ENCODE results near the gene OVOL1.

DNA sequence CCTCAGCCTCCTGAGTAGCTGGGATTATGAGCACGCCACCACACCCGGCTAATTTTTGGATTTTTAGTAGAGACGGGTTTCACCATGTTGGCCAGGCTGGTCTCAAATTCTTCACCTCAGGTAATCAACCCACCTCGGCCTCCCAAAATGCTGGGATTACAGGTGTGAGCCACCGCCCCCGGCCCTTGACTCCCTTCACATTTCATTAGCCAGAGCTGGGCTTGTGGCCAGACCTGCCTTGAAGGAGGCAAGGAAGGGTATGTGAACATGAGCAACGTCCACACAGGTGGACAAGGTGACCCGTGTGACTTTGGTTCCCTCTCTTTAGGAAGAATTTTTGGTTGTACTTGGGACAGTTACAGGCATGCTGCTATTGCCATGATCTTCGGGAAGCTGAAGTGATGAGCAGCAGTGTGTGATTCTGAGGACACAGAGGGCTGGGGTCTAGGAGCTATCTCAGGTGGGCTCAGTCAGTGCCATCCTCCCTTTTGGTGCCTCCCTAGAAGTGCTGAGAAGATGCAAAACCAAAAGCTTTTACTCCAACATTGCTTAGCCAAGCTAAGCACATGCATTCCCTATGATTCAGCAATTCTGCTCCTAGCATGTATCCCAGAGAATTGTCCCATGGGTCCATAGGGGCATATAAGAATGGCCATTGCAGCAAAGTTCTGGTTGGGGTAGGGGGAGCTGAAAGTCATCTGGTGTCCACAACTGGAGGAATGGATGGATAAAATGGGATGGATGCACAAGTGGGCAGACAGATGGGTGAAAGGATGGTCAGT, 12.1 kb upstream of the OVOL1 start:
- no peak for TF ChIP-seq BACH2 (CRISPR knock-in tag; IDR thresholded peaks at IDR 0.05; ENCODE audit: borderline replicate concordance)
- no peak for TF ChIP-seq ZC3H10 (CRISPR knock-in tag; IDR thresholded peaks at IDR 0.05)
- TF ChIP-seq GLIS3 (CRISPR knock-in tag; IDR thresholded peaks at IDR 0.05): no peak
- TF ChIP-seq ZNF70 (CRISPR knock-in tag; IDR thresholded peaks at IDR 0.05): no peak
- no peak for TF ChIP-seq TOX (CRISPR knock-in tag; IDR thresholded peaks at IDR 0.05; ENCODE audit: borderline replicate concordance)
- TF ChIP-seq POU6F1 (CRISPR knock-in tag; IDR thresholded peaks at IDR 0.05; ENCODE audit: borderline replicate concordance, low read depth): no peak
- TF ChIP-seq ZNF8 (CRISPR knock-in tag; IDR thresholded peaks at IDR 0.05): no peak
- TF ChIP-seq PATZ1 (CRISPR knock-in tag; IDR thresholded peaks at IDR 0.05; ENCODE audit: borderline replicate concordance): no peak
